ENCODE measurements around the gene PRICKLE1.

PRICKLE1 gene

DNA sequence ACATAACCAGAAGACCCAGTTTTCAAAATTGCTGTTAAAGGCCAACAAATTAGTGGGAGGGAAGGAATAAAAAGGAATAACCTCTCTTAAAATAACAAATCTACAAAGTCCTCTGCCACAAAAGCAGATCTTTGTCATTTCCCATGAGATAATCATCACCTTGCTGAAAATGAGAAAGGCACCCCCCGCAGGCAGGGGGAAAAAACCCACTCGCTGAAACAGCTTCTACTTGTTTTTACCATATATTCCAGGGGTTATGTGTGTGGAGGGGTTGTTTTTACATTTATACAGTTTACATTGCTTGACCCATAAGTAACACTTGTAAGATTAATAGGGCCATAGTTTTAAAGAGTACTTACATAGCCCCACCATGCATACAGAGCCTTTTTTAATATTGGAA lies 131.0 kb downstream of the PRICKLE1 start:
- no peaks in the 10 kb centered on the region for H3K36me3 ChIP-seq (ENCODE audit: insufficient read depth)
- H3K4me1 ChIP-seq (ENCODE audit: low read depth, poor library complexity, severe bottlenecking) = no peaks in the 10 kb centered on the region
- H4K20me1 ChIP-seq (ENCODE audit: insufficient read depth) = no peaks in the 10 kb centered on the region
- H3K4me2 ChIP-seq = no peak overlapping the region
- H3K4me3 ChIP-seq (IDR thresholded peaks at IDR 0.05; ENCODE audit: insufficient read depth, low read depth, low read length) = no peak overlapping the region
- H2AFZ ChIP-seq (ENCODE audit: low read depth) = no peak overlapping the region
- no peak overlapping the region for H3K9ac ChIP-seq
- no peaks in the 10 kb centered on the region for H3K27me3 ChIP-seq (ENCODE audit: insufficient read depth, low read depth)
- no peak overlapping the region for H3K27ac ChIP-seq
- H3K79me2 ChIP-seq (ENCODE audit: insufficient read depth, low read depth) = no peaks in the 10 kb centered on the region
- TF ChIP-seq, protein P1, sequence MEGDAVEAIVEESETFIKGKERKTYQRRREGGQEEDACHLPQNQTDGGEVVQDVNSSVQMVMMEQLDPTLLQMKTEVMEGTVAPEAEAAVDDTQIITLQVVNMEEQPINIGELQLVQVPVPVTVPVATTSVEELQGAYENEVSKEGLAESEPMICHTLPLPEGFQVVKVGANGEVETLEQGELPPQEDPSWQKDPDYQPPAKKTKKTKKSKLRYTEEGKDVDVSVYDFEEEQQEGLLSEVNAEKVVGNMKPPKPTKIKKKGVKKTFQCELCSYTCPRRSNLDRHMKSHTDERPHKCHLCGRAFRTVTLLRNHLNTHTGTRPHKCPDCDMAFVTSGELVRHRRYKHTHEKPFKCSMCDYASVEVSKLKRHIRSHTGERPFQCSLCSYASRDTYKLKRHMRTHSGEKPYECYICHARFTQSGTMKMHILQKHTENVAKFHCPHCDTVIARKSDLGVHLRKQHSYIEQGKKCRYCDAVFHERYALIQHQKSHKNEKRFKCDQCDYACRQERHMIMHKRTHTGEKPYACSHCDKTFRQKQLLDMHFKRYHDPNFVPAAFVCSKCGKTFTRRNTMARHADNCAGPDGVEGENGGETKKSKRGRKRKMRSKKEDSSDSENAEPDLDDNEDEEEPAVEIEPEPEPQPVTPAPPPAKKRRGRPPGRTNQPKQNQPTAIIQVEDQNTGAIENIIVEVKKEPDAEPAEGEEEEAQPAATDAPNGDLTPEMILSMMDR (conservative IDR thresholded peaks at IDR 0.05; ENCODE audit: low read depth, low read length) = no peak

DNA sequence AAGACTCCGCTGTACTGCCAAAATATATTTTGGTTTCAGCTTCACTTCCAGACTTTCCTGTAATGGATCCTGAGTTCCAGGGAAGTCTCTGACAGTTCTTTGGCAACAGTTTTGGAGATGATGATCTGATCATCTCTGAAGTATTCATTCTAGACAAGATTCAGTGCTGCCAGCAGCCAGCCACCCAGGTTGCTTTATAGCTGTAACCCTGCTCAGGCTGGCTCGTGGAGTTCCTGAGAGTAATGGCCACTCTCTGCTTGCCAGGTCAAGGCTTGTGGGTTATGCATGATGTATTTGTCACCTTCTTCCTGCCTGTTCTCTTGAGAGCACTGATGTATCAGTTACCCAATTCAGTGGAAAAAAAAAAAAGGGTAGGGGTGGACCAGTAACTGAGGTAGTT lies 139.3 kb downstream of the PRICKLE1 start:
- H3K79me2 ChIP-seq (ENCODE audit: insufficient read depth, low read depth) = no peaks in the 10 kb centered on the region
- H3K4me1 ChIP-seq (ENCODE audit: low read depth, poor library complexity, severe bottlenecking) = no peaks in the 10 kb centered on the region
- H3K4me3 ChIP-seq (IDR thresholded peaks at IDR 0.05; ENCODE audit: insufficient read depth, low read depth, low read length) = no peak overlapping the region
- no peaks in the 10 kb centered on the region for H3K27me3 ChIP-seq (ENCODE audit: insufficient read depth, low read depth)
- H2AFZ ChIP-seq (ENCODE audit: low read depth) = no peak overlapping the region
- H3K27ac ChIP-seq = no peak overlapping the region
- TF ChIP-seq, protein P1 (conservative IDR thresholded peaks at IDR 0.05; ENCODE audit: low read depth, low read length) = no peak
- no peak overlapping the region for H3K9ac ChIP-seq
- no peaks in the 10 kb centered on the region for H4K20me1 ChIP-seq (ENCODE audit: insufficient read depth)
- H3K36me3 ChIP-seq (ENCODE audit: insufficient read depth) = no peaks in the 10 kb centered on the region
- no peak overlapping the region for H3K4me2 ChIP-seq

DNA sequence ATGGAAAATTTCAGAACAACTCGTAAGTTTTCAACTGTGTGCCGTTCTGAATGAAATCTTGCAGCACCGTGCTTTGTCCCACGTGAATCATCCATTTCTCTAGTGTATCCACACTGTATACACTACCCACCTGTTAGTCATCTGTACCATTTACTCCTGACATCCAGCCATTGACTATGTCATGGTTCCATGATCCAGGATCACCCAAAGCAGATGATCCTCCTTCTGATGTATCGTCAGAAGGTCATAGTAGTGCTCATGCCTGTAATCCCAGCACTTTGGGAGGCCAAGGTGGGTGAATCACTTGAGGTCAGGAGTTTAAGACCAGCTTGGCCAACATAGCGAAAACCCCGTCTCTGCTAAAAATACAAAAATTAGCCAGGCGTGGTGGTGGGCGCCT lies 140.7 kb downstream of the PRICKLE1 start:
- Histone ChIP-seq H3K27me3 (ENCODE audit: insufficient read depth, low read depth) (no peaks in the 10 kb centered on the region), H3K9ac (no peak overlapping the region), H3K36me3 (ENCODE audit: insufficient read depth) (no peaks in the 10 kb centered on the region), H3K4me3 (IDR thresholded peaks at IDR 0.05; ENCODE audit: insufficient read depth, low read depth, low read length) (no peak overlapping the region), H3K4me1 (ENCODE audit: low read depth, poor library complexity, severe bottlenecking) (no peaks in the 10 kb centered on the region), H3K27ac (no peak overlapping the region), H2AFZ (ENCODE audit: low read depth) (no peak overlapping the region), H3K4me2 (no peak overlapping the region), H4K20me1 (ENCODE audit: insufficient read depth) (no peaks in the 10 kb centered on the region), H3K79me2 (ENCODE audit: insufficient read depth, low read depth) (no peaks in the 10 kb centered on the region)
- TF ChIP-seq, protein P1 (conservative IDR thresholded peaks at IDR 0.05; ENCODE audit: low read depth, low read length) = no peak

DNA sequence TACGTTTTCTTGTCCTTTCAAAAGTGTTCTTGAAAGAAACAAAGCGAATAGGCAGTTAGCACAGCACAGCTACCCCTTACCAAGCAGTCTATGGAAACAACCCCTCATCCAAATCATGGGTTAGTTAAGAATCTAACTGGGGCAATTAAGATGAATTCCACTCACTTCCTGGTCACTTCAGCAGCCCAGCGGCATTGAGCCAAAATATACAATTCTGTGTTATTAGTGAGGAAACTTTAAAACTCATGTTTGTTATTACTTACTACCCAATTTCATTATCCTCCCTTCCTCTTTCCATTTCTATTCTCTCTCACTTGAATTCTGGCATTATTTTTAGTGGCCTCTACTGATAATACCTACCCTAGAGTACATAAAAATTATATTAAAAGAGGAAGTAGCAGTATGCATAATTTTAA lies 142.2 kb downstream of the PRICKLE1 start:
- TF ChIP-seq, protein P1 (conservative IDR thresholded peaks at IDR 0.05; ENCODE audit: low read depth, low read length) = no peak
- Histone ChIP-seq H3K27ac (no peak overlapping the region), H3K27me3 (ENCODE audit: insufficient read depth, low read depth) (no peaks in the 10 kb centered on the region), H4K20me1 (ENCODE audit: insufficient read depth) (no peaks in the 10 kb centered on the region), H3K4me3 (IDR thresholded peaks at IDR 0.05; ENCODE audit: insufficient read depth, low read depth, low read length) (no peak overlapping the region), H3K4me2 (no peak overlapping the region), H3K4me1 (ENCODE audit: low read depth, poor library complexity, severe bottlenecking) (no peaks in the 10 kb centered on the region), H3K36me3 (ENCODE audit: insufficient read depth) (peaks cover 3% of the 10 kb centered on the region; the same call in 1 of the 2 replicates), H3K79me2 (ENCODE audit: insufficient read depth, low read depth) (no peaks in the 10 kb centered on the region), H2AFZ (ENCODE audit: low read depth) (no peak overlapping the region), H3K9ac (no peak overlapping the region)
